GM18520 (cell line): ENCODE measurements around the gene PLXND1.
"Not testable (repeated sequence)": the region's sequence is repeated elsewhere in the genome, so short reads cannot be mapped to it uniquely, and the experiment has no call there.

Experiments used
- ATAC-seq: cut with Tn5 transposase; IDR thresholded peaks from one replicate; pipeline ENCODE4 v1.9.1; 2021; ENCODE audit not compliant: unreplicated experiment

PLXND1 gene

GRCh38 chr3:129552287-129553050 is 54.0 kb downstream of the PLXND1 start:
- ATAC-seq = no peak

DNA sequence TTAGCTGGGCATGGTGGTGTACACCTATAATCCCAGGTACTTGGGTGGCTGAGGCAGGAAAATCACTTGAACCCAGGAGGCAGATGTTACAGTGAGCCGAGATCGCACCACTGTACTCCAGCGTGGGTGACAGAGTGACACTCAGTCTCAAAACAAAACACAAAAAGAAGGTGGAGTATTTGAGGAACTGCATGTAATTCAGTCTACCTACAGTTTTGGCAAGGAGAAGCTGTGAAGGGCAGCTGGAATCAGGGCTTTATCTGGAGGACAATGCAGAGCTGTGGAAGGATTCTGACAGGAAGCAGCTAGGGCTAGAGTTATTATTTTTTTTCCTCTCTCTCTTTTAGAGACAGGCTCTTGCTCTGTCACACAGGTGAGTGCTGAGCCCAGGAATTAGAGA is 56.7 kb downstream of the PLXND1 start:
- ATAC-seq = no peak

GRCh38 chr3:129549006-129549800 is 57.3 kb downstream of the PLXND1 start:
- ATAC-seq = no peak

DNA sequence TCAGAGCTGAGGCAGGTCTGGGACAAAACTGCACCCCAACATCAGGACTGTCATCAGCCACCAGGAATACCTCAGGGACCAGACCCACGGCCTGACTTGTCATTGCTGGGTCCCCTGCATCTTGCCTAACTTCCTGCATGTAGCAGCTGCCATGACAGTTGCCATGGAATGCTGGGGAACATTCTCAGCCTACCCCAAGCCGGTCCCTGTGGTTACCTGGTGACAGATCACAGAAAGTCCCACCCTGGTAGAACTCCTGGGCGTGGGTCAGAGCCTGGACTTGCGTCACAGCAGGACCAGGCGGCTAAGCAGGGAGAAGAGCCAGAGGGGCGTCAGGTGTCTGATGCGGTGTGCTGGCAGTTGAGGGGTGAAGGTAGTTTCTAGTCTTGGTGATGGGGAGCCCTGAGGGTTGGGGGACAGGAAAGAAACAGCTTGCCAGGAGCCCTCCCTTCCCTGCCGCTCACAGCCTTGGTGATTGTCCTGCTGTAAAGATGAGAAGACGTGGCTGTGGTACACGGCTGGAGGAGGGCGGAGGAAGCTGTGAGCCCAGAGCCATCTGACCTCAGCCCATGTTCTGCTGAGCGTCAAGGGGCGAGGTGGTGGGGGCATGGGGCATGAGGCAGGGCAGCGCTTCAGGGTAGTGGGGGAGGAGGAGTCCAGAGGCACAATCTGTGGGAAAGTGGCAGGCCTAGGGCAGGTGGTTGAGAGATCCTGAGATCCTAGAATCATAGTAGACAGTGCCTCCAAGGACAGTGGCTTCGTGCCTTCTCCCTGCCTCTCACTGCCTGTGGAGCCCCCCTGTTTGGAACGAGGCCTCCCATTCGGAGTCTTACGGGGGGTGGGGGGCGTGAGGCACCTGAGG is 58.1 kb downstream of the PLXND1 start:
- no peak for ATAC-seq

DNA sequence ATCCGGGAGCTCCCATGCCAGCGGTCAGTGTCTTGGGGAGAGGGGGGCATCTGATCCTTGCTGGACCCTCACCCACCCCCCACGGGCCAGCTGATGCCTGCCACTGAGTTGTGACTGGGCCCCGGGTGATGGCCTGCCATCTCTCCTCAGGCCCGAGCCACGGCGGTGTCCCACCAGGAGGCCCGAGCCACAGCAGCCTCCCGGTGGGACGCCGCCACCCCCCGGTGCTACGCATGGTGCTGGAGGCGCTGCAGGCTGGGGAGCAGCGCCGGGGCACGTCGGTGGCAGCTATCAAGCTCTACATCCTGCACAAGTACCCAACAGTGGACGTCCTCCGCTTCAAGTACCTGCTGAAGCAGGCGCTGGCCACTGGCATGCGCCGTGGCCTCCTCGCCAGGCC is 59.2 kb downstream of the PLXND1 start:
- ATAC-seq = no peak

GRCh38 chr3:129545951-129546350 is 60.5 kb downstream of the PLXND1 start:
- not testable (repeated sequence) for ATAC-seq

GRCh38 chr3:129543999-129544398 is 62.5 kb downstream of the PLXND1 start:
- ATAC-seq = no peak

DNA sequence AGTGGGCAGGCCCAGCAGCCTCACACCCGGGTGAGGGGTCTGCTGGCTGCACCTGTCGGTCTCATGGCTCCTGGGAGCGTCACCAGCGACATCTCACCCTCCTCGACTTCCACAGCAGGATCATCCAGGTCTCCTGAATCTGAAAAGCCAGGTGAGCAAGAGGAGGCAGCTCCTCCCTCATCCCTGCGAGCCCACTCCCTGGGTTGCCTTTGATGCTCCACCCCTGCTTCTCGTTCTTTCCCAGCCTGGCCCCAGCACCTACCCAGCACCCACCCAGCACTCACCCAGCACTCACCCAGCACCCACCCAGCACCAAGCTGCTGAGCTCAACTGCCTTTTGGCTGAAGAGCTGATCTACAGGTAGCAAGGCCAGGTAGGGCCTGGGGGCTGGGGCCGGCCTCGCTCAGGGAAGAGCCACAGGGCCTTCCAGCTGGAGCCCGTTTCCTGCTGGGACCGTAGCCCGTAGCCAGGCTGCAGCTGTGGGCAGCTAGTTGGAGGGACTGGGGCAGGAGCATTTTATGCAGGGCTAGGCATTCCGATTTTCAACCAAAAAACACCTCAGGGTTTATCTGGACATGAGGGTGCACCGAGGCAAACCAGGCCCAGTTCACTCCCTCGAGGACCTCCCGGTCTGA is 63.2 kb downstream of the PLXND1 start, which contains the start of gene H1-8:
Gene H1-8, plus strand, starts transcription at position 20 of the 635 bp plus-strand sequence. Its CDS starts 44 bp downstream, at position 64.
- ATAC-seq = no peak

DNA sequence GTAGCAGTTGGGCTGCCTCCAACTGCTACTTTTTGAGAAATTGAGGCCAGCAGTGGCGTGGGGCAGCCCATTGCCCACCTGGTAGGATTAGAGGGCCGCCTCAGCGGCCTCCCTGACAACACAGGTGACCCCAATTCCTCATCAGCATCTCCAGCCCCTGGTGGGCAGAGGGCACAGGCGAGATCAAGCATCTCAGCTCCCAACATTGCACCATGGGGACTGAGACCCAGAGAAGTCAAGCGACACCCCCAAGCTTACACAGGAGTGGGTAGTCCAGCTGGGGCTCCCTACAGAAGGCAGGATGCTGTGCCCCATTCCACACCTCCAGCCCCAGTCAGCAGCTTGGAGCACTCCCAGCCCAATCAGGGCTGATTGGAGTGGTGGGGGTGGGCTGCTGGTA is 63.7 kb downstream of the PLXND1 start:
- no peak for ATAC-seq

DNA sequence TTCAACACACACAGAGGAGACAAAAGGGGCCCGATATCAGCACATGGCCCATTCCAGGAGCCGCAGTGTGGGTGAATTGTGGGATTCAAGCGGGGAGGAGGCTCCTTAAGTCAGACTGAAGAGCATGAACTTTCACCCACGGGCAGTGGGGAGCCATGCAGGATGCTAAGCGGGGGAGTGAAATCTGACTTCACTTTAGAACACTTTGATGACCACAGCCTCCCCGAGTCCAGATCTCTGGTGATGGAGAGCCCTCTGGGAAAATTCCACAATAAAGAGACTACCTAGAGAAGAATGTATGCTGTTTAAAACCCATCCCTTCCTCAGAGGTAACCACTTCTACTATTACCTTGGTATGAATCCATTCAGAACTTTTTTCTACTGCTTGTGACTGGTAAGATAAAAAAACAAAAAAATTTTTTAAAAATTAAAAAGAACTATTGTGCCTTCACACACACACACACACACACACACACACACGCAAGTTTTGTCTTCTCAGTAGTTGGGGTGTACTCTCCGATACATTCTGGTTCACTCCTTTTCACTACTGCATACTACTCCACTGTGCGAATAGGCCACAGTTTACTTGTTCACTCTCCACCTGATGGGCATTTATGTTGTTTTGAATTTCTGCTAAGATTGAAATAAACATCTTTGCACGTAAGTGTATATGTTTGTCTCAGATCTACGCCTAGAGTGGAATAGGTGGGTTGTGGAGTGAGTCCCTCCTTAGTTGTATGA is 65.5 kb downstream of the PLXND1 start:
- no peak for ATAC-seq

GRCh38 chr3:129539206-129539605 is 67.3 kb downstream of the PLXND1 start:
- ATAC-seq = no peak

- ATAC-seq = no peak
These were observed 69.7 kb downstream of the PLXND1 start for GRCh38 chr3:129536804-129537203.

DNA sequence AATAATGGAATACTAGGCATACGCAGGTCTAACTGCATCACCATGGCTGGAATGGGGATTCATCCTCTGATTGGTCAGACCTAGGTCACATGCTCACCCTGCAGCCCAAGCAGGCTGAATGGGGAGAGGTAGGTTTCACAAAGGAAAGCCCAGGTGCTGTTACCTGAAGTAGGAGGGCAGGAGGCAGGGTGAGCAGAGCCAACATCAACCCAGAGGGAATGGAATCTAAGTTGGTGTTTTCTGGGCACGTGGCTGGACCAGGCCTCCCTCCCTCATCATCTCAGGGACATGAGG is 70.2 kb downstream of the PLXND1 start:
- no peak for ATAC-seq

GRCh38 chr3:129535075-129535474 is 71.4 kb downstream of the PLXND1 start:
- no peak for ATAC-seq

- no peak for ATAC-seq
These were observed 71.9 kb downstream of the PLXND1 start for GRCh38 chr3:129534428-129535027.

GRCh38 chr3:129533406-129533805 is 73.1 kb downstream of the PLXND1 start:
- ATAC-seq = no peak

DNA sequence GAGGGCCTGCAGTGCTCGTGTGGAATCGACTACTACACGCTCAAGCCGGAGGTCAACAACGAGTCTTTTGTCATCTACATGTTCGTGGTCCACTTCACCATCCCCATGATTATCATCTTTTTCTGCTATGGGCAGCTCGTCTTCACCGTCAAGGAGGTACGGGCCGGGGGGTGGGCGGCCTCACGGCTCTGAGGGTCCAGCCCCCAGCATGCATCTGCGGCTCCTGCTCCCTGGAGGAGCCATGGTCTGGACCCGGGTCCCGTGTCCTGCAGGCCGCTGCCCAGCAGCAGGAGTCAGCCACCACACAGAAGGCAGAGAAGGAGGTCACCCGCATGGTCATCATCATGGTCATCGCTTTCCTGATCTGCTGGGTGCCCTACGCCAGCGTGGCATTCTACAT is 74.2 kb downstream of the PLXND1 start:
- ATAC-seq = no peak

DNA sequence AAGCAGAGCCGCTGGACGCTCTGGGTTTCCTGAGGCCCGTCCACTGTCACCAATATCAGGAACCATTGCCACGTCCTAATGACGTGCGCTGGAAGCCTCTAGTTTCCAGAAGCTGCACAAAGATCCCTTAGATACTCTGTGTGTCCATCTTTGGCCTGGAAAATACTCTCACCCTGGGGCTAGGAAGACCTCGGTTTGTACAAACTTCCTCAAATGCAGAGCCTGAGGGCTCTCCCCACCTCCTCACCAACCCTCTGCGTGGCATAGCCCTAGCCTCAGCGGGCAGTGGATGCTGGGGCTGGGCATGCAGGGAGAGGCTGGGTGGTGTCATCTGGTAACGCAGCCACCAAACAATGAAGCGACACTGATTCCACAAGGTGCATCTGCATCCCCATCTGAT is 74.8 kb downstream of the PLXND1 start:
- no peak for ATAC-seq

DNA sequence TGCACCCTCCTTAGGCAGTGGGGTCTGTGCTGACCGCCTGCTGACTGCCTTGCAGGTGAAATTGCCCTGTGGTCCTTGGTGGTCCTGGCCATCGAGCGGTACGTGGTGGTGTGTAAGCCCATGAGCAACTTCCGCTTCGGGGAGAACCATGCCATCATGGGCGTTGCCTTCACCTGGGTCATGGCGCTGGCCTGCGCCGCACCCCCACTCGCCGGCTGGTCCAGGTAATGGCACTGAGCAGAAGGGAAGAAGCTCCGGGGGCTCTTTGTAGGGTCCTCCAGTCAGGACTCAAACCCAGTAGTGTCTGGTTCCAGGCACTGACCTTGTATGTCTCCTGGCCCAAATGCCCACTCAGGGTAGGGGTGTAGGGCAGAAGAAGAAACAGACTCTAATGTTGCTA is 75.7 kb downstream of the PLXND1 start:
- ATAC-seq = no peak

GRCh38 chr3:129530251-129530791 is 76.2 kb downstream of the PLXND1 start:
- ATAC-seq = no peak
